ENCODE measurements around the gene MRPL14.

GRCh38 chr6:44131892-44132291 lies 4.6 kb upstream of the MRPL14 start:
- TF ChIP-seq CTCF (IDR thresholded peaks at IDR 0.05) (no peak), POLR2A (IDR thresholded peaks at IDR 0.05) (no peak)

Data from esophagus squamous epithelium (tissue), 4 donors.